DMS 273 (cell line): ENCODE measurements around the gene POU3F1.
A peak's percentile ranks its signal among the peaks of the same experiment; 100 is the strongest.

Source experiments
- DNase-seq: peaks from one replicate; lab custom pipeline; 2025; ENCODE audit not compliant: unreplicated experiment; lab: John Stamatoyannopoulos, UW

Gene POU3F1

DNA sequence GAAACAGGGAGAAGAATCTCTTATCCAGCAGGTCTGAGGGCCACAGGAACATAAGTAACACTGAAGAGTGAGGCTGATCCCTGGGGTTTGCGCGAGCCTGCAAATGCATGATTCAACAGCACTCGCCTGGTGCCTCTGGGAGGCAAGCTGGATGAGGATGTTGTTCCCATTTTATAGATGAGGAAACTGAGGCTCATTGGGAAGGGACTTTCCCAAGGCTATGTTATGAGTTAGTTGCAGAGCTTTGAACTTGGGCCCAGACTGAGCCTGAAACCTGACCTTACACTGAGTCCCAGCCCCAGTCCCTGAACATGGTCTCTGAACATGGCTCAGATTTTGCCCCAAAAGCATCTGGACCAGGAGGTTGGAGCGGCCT lies 27.7 kb upstream of the POU3F1 start:
- no peak for DNase-seq

DNA sequence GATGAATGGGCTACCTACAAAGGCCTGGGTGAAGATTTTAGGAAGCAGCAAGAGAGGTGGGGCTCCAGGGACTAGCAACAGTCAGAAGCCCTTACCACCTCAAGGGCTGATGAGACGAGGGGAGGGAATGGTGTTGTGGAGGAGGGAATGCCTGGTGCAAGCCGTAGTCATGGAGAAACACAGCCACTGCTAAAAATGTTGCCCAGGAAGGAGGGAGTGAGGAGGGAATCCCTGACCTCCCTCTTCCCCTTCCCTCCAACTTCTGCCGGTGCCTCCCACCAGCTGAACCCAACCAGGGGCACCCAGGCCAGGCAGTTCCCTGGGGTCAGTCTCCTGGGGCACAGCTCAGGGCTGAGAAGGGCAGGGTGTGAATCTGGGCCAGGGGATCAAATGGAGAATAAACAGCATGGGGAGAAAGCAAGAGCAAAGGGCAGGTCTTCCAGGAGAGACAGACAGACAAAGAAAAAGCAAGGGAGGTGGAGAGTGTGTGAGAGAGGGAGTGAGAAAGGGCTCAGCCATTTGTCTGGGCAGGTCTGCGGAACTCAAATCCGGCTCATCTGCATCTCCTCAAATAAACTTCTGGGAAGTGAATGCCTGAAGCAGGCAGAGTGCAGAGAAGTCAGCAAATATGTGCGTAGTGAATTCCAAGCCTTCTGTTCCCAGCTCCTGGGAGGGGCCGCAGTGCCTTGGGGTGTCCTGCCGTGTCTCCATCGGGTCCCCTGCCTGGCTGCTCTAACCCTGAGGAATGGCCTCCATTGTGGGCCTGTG lies 27.1 kb upstream of the POU3F1 start:
- peak; percentile 97 for DNase-seq

DNA sequence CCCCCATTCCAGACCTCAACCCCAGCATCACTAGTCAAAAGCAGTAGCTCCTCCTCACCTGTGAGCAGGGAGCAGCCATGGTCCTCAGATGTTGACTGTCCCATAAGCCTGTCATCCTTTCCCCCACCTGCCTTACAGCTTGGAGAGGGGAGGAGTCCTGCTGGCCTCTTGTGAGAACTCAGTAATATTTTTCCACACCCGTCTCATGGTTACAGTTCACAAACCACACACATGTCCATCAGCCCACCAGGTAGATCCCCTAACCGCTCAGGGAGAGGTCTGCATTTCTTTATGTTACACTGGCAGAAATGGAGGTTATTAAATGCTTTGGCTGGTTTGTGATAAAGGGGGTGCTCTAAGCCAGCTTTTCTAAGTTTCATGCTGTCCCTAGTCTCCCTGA lies 26.3 kb upstream of the POU3F1 start:
- DNase-seq: no peak

DNA sequence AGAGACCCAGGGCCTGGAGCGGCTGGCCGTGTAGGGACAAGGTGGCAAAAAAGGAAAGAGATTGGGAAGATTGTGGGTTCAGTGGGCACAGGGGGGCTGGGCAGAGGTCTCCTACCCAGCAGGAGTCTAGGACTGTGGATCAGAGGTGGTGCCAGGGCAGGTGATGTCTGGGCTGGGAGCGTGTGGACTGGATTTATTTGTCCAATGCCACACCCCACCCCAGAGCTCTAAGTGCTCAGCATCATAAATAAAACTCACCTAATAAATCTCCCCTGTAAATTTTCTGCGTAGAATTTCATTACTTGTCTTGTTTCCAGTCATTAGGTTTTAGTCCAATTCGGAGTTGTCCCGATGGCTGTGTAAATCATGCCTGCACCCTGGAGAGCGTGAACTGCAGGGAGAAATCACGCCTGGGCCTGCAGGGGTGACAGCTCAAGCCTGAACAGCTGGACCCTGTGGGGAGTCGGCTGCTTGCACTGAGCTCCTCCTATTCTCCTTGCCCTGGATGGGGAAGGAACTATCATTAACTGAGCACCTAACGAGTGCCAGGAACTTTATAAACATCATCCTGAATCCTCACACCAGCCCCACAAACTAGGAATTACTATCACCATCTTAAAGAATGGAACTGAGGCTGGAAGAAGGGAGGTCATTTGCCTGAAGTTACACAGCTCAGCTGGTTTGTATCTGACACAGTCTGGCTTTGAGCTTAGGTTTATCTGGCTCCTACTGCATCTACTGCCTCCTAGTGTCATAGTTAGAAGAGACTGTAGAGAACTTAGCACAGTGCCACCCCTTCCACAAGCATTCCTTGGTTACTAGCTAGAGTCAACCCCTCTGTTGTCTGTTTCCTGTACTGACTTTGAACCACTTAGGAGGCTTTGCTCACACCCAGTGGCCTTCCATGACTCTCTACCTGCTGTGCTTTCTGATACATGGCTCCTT lies 25.0 kb upstream of the POU3F1 start:
- DNase-seq: peak; percentile 99

DNA sequence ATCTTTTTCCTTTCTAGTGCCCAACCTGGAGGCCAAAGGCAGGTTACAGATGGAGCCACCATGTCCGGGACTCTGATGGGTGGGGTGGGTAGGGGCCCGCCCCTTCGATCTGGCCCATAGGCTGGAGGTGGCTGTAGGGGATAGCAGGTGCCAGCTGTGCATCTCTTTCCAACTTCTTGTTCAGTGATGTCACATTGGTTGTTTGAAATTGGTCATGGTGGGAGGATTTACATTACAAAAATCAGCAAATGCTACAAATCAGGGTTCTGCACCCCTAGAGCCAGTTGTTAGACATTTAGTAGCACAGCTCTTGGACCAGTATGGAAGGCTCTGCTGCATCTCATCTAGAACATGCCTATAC lies 22.4 kb upstream of the POU3F1 start:
- DNase-seq: no peak

DNA sequence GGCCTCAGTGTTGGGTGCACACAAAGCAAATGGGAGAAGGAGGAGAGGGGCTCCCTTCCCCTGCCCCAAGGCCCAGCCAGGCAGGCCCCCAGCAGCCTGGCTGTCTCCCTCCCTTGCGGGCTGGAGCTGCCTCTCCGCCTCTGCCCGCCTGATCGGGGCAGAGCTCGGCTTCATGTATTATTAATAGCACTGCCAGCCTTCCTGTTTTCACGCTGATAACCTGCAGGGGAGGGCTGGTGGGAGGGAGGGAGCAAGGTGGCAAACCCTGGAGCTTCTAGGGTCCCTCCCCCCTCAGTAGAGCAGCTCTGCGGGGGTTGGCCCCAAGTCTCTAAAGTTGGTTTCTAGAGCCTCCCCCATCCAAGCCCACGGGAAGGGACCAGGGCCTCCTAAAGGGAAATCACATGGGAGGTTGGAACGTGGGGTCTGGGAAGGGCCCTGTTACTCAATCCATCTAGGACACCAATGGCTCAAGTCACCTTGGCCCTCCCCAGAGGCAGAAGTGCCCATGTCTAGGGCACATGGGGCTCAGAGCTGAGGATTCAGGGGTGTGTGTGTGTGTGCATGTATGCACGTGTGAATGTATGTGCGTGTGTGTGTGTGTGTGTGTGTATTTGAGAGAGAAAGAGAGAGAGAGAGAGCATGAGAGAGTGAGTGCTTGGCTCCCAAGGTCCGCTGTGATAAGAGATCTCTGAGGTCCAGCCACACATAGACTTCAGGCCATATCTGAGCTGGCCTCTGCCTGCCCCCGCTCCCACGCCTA lies 21.8 kb upstream of the POU3F1 start:
- peak; percentile 99 for DNase-seq

DNA sequence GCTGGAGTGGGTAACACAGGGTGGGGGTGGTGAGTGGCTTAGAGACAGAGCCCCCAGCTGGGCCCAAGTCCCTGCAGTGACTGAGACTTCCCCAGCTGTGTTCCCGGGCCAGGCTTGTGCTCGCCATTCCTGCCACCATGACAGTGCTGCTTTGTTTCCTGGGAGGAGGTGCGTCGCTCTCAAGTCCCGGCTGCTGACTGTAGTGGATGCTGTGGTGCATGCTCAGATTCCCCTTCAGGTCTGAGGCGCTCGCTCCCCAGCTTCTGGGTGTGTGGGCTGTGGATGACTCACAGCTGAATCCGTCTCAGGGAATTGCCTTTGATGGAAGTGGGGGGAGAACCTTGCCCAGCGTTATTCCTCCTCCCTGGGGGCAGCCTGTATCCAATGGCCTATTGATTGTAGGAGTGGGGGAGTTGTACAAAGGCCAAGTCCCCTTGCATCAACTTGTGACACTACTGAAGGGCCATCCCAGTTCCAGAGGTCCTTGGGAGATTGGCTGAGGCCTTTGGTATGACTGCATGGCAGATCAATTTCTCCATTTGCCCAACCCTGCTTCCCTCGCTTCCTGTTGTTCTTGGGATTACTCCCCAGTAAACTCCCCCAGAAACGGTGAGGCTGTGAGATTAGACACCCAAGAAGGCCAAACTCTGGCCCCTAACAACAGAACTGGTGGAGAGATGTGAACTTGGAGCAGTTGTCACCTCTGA lies 17.8 kb upstream of the POU3F1 start:
- DNase-seq: no peak

DNA sequence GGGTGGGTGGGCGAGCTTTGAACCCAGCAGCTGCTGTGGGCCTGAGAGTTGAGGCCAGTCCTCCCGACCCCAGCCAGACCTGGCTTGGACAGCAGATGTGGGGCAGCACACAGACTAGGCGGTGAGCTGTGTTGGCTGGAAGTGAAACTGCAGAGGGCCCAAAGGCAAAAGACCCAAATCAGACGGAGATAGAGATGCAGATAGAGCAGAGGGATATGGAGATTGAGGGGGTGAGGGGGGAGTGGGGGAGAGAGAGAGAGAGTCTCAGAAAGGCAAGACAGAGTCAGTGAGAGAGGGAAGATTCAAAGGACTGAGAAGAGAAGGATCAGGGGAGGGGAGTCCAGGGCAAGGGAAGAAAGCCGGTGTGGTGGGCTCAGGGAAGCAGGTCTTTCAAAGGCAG lies 17.0 kb upstream of the POU3F1 start:
- no peak for DNase-seq

DNA sequence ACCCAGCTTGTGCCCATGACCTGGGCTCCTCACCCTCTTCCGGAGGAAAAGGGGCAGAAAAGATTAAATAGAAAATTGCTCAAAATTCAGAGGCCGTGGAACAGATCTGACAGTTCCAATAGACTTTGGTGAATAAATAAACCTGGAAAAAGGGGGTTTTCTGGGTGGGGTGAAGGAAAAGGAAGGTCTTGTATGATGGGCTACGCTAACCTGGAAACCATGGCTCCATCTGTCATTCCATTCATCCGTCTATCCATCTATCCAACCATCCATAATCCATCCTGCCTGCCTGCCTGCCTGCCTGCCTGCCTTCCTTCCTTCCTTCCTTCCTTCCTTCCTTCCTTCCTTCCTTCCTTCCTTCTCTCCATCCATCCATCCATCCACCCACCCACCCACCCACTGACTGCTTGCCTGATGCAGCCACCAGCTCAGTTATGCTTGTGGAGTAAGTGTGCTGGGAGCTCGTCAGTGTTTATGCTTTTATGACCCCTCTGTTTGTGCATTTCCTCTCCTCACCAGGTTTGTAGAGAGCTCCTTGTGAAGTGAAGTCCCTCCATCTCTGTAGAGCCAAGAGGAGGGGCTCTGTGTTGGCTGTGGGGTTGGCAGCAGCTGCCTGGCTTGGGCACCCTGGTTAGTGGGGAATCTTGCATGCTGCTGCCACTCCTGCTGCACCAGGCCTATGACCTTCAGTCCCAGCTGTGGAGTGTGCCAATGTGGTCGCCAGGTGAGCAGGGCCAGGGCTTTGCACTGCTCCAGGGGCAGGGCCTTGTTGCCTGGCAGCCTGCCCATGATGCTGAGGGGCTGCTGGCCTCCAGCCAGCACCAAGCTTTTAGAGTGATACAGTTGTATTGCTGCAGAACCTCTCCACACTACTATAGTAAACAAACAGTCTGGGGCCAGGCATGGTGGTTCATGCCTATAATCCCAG lies 16.0 kb upstream of the POU3F1 start:
- peak; percentile 99 for DNase-seq

DNA sequence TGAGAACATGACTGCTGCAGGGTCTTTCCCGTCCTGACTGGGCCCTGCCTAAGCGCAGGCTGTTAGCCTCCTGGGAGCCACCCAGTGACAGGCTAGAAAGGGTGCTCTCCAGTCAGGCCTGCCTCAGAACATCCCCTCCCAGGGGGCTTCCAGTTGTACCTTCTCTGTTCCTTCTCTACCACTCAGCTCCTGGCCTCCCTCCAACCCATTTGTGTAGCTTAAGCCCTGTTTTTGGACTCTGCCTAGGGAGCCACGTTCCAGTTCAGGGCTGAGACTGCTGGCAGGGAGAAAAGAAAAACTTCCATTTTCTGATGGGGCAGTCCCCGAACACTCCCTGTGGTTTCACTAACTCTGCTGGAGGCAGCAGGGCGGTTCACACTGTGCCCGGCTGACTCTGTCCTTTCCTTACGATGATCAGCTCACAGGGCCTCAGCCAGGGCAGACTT lies 15.3 kb upstream of the POU3F1 start:
- DNase-seq: peak; percentile 94

DNA sequence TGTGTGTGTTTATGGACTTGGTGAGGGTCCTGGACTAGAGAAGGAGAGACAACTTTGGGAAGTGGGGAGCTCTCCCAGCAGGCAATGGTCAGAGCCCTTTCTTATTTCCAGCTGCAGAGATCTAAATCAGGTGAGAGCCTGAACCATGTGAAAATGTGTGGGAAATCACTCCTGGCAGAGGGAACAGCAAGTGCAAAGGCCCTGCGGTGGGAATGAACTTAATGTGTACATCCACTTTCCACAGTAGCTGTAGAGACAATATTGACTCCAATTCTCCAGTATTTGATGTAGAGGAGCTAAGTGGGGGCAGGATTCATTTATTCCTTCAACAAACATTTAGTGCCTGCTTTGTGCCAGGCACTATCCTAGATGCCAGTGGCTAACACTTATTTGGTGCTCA lies 14.7 kb upstream of the POU3F1 start:
- DNase-seq: no peak

DNA sequence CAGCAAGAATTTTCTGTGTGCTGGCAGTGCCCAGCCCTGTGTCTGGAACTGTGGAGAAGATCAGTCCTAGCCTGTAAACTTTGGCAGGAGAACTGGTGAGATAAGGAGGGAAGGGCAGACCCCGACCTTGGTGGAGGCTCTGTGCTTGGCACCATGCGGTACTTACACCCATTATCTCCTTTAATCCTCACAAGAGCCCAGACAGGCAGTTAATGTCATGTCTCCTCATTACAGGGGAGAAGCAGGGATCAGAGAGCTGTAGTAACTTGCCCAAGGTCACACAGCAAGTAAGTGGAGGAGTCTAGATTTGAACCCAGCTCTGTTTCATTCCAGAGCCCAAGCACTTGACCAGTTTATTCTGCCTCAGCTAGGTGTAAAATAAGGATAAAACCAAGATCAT lies 13.9 kb upstream of the POU3F1 start:
- DNase-seq: no peak

DNA sequence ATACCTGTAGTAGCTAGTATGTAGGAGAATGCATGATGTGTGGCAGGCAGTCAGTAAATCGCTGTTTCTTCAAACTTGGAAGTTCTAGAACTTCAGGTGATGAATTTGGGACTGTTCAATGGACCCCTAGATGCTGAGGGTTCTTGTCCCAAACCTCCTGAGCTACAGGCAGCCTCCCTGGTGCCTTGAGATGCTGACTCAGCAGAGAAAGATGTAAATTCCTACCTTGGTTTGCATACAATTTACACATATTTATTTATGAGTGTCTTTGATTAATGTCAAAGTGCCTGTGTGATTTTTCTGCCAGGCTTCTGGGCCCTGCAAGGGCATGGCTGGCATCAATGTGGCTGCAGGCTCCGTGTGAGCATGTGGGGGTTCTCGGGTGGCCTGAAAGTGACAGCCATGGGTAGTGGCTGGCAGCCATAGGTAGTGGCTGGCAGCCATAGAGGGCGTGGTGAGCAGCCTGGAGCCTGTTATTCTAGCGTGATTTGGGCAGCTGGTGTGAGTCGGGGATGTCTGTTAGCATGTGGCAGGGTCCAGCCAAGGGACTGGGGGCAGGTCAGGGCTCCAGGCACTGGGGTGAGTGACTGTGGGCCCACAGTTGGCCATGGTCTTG lies 13.2 kb upstream of the POU3F1 start:
- peak; percentile 100 for DNase-seq

DNA sequence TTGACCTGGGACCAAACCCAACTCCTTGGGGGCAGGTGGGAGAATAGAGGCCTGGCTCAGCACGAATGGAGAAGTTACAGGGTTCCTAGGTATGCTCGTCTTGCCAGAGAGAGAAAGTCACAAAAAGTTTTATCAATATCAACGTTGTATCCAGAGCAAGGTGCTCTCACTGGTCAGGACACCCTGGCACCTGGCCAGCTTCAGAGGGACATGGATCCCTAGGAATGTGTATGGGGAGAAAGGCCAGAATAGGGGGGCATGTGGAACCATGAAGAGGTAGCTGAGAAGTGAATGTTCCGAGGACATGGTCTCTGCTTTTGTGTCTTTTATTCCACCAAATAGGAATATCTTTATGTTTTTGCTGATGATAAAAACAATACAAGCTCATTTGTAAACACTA lies 9.4 kb upstream of the POU3F1 start:
- DNase-seq: no peak

DNA sequence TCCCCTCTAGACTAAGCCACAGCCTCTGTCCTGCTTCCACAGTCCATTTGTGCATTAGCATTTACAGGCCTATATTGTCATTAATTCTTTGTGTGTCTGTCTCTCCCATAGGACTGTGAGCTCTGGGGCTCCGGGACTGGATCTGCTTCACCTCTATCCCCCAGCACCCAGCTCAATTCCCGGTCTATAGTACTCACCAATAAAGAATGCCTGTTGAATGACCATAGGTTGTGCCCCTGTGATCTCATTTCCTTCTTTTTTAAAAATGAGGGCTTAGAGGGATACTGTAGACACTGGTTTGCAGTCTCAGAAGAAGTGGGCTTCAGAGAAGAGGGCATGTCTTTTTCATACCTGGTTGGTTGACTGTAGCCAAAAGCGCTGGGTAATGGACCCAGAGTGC lies 8.8 kb upstream of the POU3F1 start:
- DNase-seq: no peak

DNA sequence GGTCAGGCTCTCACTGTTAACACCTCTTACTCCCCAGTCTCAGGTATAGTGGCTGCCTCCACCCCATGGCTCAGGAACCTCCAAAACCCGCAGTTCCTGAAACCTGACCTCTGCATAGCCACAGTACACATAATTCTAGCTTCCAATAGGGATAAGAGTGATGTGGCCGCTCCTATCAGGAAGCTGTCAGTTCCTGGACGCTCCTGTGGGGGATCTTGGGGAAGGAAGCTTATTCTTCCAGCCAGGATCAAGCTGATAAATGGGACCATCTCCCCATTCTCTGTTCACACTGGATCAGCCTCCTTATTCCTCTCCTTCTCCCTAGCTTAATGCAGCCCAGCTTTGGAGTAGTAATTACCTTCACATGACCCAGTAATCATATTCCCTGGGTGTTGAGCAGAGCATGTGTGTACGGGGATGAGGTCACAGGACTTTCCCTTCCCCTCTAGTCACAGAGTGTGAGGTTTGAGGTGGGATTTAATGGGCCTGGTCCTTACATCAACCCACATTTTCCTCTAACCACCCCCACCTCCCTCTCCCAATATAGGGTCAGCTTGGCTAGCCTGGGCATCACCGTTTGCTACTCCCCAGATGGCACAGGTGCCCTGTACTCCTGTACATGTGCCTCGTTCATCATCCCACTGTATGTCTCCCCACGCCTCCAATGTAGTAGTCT lies 7.0 kb upstream of the POU3F1 start:
- peak; percentile 97 for DNase-seq

DNA sequence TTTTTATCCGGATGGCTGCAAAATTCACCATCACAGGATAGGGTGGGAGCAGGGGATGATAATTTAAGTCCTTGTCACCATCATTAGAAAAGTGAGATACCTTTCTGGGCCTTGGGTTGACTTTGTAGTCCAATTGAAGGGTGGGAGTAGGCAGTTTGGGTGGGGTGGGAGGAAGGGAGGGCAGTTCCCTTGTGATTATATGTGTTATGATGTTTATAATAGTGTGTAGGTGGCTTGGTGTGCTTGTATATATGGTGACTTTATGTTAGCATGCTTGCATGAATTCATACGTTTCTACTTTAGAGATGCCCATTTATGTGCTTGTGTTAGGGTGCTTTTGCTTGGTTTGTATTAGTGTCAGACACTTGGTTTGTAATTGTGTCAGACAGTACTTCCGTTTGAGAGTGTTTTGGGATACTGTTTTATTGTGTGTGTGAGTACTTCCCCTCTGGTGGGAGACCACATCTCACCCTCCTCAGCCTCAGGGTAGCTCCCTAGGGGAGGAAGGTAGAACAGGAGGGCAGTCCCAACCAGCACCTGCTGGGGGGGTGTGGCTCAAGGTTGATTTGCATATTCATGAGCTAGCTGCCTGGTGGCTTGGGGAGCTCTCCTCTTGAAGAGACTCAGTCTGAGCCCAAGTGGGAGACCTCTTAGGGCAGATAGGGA lies 6.3 kb upstream of the POU3F1 start:
- DNase-seq: peak; percentile 97

DNA sequence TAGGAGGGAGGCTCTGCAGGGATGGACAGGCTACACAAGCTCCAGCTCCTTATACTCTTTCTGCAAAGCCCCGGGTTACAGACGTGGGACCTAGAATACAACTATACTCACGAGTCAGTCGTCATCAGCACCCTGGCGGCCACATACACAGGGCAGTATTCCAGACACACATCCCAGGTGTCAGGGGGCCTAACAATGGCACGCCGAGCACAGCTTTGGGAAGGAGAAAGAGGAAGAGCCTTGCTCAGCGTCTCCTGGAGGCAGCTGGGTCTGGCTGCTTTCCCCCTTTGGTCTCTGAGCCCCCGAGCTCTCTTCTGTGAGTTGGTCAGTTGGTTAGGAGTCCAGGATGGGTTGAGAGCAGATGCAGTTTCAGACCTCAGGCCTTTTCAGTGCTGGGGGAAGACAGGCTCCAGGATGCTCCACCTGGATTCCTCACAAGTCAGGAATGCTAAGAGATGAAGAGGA lies 4.5 kb upstream of the POU3F1 start:
- DNase-seq: no peak
